Measurements from ENCODE around the gene ATP5F1D. TPM values are rescaled to one million over a fixed set of nuclear protein-coding genes. Genes with fewer than 3 reads are reported as not detected.

Gene ATP5F1D
- total and polyA plus RNA-seq, 2 of the 13 experiments (the other 11 are each of a cell fraction or from before 2014, with no cell fraction given), result 39.4 to 78.7 TPM

- TF ChIP-seq ZNF841 (CRISPR knock-in tag; IDR thresholded peaks at IDR 0.05; ENCODE audit: borderline replicate concordance), result no peak
- no peak for TF ChIP-seq RCOR2 (CRISPR knock-in tag; IDR thresholded peaks at IDR 0.05)
- no peak for TF ChIP-seq CREB3 (CRISPR knock-in tag; IDR thresholded peaks at IDR 0.05)
- TF ChIP-seq JUN (CRISPR knock-in tag; IDR thresholded peaks at IDR 0.05), result no peak
- TF ChIP-seq HOXA9 (CRISPR knock-in tag; IDR thresholded peaks at IDR 0.05; ENCODE audit: borderline replicate concordance), result no peak
- TF ChIP-seq KAT7 (CRISPR knock-in tag; IDR thresholded peaks at IDR 0.05; ENCODE audit: borderline replicate concordance), result no peak
- TF ChIP-seq TOPORS (CRISPR knock-in tag; IDR thresholded peaks at IDR 0.05), result no peak
- no peak for TF ChIP-seq ETV6 (CRISPR knock-in tag; conservative IDR thresholded peaks at IDR 0.05)
- no peak for TF ChIP-seq ZBTB10 (CRISPR knock-in tag; IDR thresholded peaks at IDR 0.05; ENCODE audit: borderline replicate concordance)
- TF ChIP-seq FOXA3 (CRISPR knock-in tag; IDR thresholded peaks at IDR 0.05), result no peak
- no peak for TF ChIP-seq NONO (IDR thresholded peaks at IDR 0.05)
- TF ChIP-seq NONO (CRISPR knock-in tag; conservative IDR thresholded peaks at IDR 0.05), result no peak
- no peak for TF ChIP-seq ZKSCAN5 (CRISPR knock-in tag; IDR thresholded peaks at IDR 0.05)
- no peak for TF ChIP-seq GMEB2 (CRISPR knock-in tag; IDR thresholded peaks at IDR 0.05; ENCODE audit: low read depth)
- TF ChIP-seq PRDM15 (CRISPR knock-in tag; IDR thresholded peaks at IDR 0.05), result no peak
- no peak for TF ChIP-seq ZNF382 (CRISPR knock-in tag; IDR thresholded peaks at IDR 0.05; ENCODE audit: borderline replicate concordance)
- TF ChIP-seq HOXD1 (CRISPR knock-in tag; IDR thresholded peaks at IDR 0.05), result no peak
These were observed 20.5 kb downstream of the ATP5F1D start (continued) for GRCh38 chr19:1261798-1262622.

Data from HepG2 (cell line).